IMR-90 (cell line): ENCODE measurements around the gene ZNRF3.

Source experiments
- CEBPB ChIP-seq: IDR thresholded peaks from 2 replicates; pipeline ENCODE4 v1.6.1; 2012; ENCODE audit warnings: low read depth, low read length, improper control_type of control experiment
- CTCF ChIP-seq: conservative IDR thresholded peaks from 2 replicates; pipeline ENCODE4 v1.5.1; 2012; ENCODE audit warnings: mild to moderate bottlenecking, low read depth, low read length, improper control_type of control experiment
- MXI1 ChIP-seq: IDR thresholded peaks from 2 replicates; pipeline ENCODE4 v1.6.1; 2012; ENCODE audit warnings: low read depth, mild to moderate bottlenecking, low read length, moderate library complexity, borderline replicate concordance
- POLR2A ChIP-seq: IDR thresholded peaks from 2 replicates; pipeline ENCODE4 v1.6.1; 2012; ENCODE audit warnings: mild to moderate bottlenecking, low read depth, low read length
- RCOR1 ChIP-seq: IDR thresholded peaks from 2 replicates; pipeline ENCODE4 v1.6.1; 2012; ENCODE audit warnings: mild to moderate bottlenecking, low read length, improper control_type of control experiment; ENCODE audit not compliant: insufficient replicate concordance
- RFX5 ChIP-seq: IDR thresholded peaks from 2 replicates; pipeline ENCODE4 v1.8.0; 2012; ENCODE audit warnings: low read depth, mild to moderate bottlenecking, low read length, moderate library complexity
- USF2 ChIP-seq: fragments of 150-350 bp; IDR thresholded peaks from 2 replicates; pipeline ENCODE4 v1.6.1; 2017; ENCODE audit warnings: mild to moderate bottlenecking, antibody characterized with exemption, low read length, low read depth

GRCh38 chr22:29105468-29105867, 222.1 kb downstream of the ZNRF3 start:
- no peak for TF ChIP-seq POLR2A
- no peak for TF ChIP-seq CTCF
- TF ChIP-seq CEBPB: no peak
- no peak for TF ChIP-seq MXI1
- TF ChIP-seq RFX5: no peak
- no peak for TF ChIP-seq RCOR1
- no peak for TF ChIP-seq USF2
